ENCODE data around the gene NPW. TPM values are rescaled to one million over a fixed set of nuclear protein-coding genes. Genes with fewer than 3 reads are reported as not detected.
"Not testable (repeated sequence)": the region's sequence is repeated elsewhere in the genome, so short reads cannot be mapped to it uniquely, and the experiment has no call there.

Gene NPW
- total RNA-seq, 1 donor from 2014 or later = 0.82 TPM

DNA sequence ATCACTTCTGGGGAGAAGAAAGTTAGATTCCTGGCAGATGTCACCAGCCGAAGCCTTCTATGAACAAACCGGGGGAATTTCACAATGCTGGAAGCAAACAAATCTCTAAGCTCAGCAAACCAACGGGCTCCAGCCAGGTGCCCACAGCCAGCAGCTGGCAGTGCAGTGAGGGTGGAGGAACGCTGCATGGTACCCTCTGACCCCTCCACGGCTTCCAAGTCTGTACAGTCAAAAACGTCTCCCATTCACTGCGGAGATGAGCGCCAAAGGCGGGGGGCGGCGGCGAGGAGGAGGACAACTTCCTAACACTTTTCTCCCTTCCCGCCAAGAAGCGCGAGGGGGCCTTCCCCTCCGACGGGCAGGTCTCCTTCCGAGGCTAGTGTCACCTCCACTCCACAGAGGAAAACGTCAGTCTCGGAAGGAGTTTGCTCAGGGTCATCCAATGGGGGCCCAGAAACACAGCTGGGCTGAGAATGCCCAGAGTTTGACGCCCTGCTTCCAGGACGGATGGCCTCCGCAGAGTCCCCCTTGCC lies 10.9 kb upstream of the NPW start:
- Mint-ChIP-seq H3K9me3 (ENCODE audit: unreplicated experiment) (no peaks in the 10 kb centered on the region), H3K4me1 (ENCODE audit: unreplicated experiment) (peaks cover 21% of the 10 kb centered on the region), H3K36me3 (ENCODE audit: low read depth, unreplicated experiment) (peaks cover 6% of the 10 kb centered on the region), H3K27me3 (ENCODE audit: unreplicated experiment) (peaks cover 11% of the 10 kb centered on the region), H3K27ac (ENCODE audit: unreplicated experiment) (peak overlapping the region; percentile 1), H3K4me3 (ENCODE audit: unreplicated experiment) (peak overlapping the region; percentile 93)
- no peak for TF ChIP-seq CTCF (IDR thresholded peaks at IDR 0.05; ENCODE audit: unreplicated experiment)
- no peak for DNase-seq (ENCODE audit: low spot score)

- Mint-ChIP-seq H3K4me1 (ENCODE audit: unreplicated experiment) (peaks cover 21% of the 10 kb centered on the region), H3K4me3 (ENCODE audit: unreplicated experiment) (peak overlapping the region; percentile 93), H3K27me3 (ENCODE audit: unreplicated experiment) (peaks cover 11% of the 10 kb centered on the region), H3K36me3 (ENCODE audit: low read depth, unreplicated experiment) (peaks cover 6% of the 10 kb centered on the region), H3K27ac (ENCODE audit: unreplicated experiment) (no peak overlapping the region), H3K9me3 (ENCODE audit: unreplicated experiment) (no peaks in the 10 kb centered on the region)
- TF ChIP-seq CTCF (IDR thresholded peaks at IDR 0.05; ENCODE audit: unreplicated experiment) = no peak
- no peak for DNase-seq (ENCODE audit: low spot score)
Observed at GRCh38 chr16:2009164-2009711, 10.3 kb upstream of the NPW start.

DNA sequence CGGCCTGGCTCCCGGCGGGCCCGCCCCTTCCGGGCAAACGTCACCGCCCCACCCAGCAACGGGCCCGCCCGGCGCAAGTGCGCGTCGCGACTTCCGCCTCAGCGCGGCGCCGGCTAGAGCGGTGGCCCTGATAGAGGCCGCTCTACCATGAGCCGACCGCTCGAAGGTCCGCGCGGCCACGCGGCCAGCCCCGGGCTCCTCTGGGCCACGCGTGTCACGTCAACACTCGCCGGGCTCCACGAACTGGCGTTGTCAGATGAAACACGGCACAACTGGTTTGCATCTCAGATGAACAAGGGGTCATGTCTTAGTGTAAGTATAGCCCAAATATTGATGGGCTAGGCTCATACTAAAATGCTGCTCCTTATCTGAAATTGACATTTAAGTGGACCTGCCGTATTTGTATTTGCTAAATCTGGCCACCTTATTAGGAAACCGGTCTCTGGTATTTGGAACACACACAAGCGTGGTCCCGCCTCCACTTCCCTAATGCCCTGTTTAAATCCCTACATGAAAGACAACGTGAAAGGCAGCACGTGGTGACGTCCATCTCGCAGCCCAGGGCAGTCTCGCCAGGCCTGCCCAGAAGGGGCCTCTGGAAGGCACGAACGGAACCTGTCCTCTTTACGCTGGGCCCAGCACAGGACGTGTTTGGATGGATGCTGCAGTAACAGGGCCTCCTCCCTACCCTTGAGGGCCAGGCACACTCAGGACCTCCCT lies 9.6 kb upstream of the NPW start, which contains the start of gene ZNF598:
ZNF598 (minus strand) TSS at position 31 of the 720 bp plus-strand sequence.
- H3K27me3 Mint-ChIP-seq (ENCODE audit: unreplicated experiment) = peaks cover 15% of the 10 kb centered on the region
- no peak for TF ChIP-seq CTCF (IDR thresholded peaks at IDR 0.05; ENCODE audit: unreplicated experiment)

GRCh38 chr16:2011726-2012125 lies 7.9 kb upstream of the NPW start:
- H3K4me3 Mint-ChIP-seq (ENCODE audit: unreplicated experiment); DNase-seq (ENCODE audit: low spot score); H3K27ac Mint-ChIP-seq (ENCODE audit: unreplicated experiment); H3K36me3 Mint-ChIP-seq (ENCODE audit: low read depth, unreplicated experiment); H3K9me3 Mint-ChIP-seq (ENCODE audit: unreplicated experiment): not testable (repeated sequence)
- H3K4me1 Mint-ChIP-seq (ENCODE audit: unreplicated experiment) = peaks cover 17% of the 10 kb centered on the region
- H3K27me3 Mint-ChIP-seq (ENCODE audit: unreplicated experiment) = peaks cover 13% of the 10 kb centered on the region

More for the DNA sequence above, 9.6 kb upstream of the NPW start, which contains the start of gene ZNF598:
- Mint-ChIP-seq H3K4me3 (ENCODE audit: unreplicated experiment) (peak within 1 kb of the TSS; percentile 95), H3K4me1 (ENCODE audit: unreplicated experiment) (peaks cover 21% of the 10 kb centered on the region), H3K36me3 (ENCODE audit: low read depth, unreplicated experiment) (peaks cover 6% of the 10 kb centered on the region), H3K9me3 (ENCODE audit: unreplicated experiment) (no peaks in the 10 kb centered on the region), H3K27ac (ENCODE audit: unreplicated experiment) (peak within 1 kb of the TSS; percentile 77)
- peak; percentile 80 for DNase-seq (ENCODE audit: low spot score)

GRCh38 chr16:2013527-2013926 lies 6.1 kb upstream of the NPW start:
- no peak for TF ChIP-seq CTCF (IDR thresholded peaks at IDR 0.05; ENCODE audit: unreplicated experiment)
- H3K4me1 Mint-ChIP-seq (ENCODE audit: unreplicated experiment) = peaks cover 9% of the 10 kb centered on the region
- H3K9me3 Mint-ChIP-seq (ENCODE audit: unreplicated experiment) = no peaks in the 10 kb centered on the region
- no peak for DNase-seq (ENCODE audit: low spot score)
- H3K27ac Mint-ChIP-seq (ENCODE audit: unreplicated experiment) = no peak overlapping the region
- H3K36me3 Mint-ChIP-seq (ENCODE audit: low read depth, unreplicated experiment) = peaks cover 3% of the 10 kb centered on the region
- peaks cover 8% of the 10 kb centered on the region for H3K27me3 Mint-ChIP-seq (ENCODE audit: unreplicated experiment)
- no peak overlapping the region for H3K4me3 Mint-ChIP-seq (ENCODE audit: unreplicated experiment)
